OCI-LY3 (cell line): ENCODE results near the gene CHAF1A.

Experiments used
- H2AFZ ChIP-seq: fragments of 200-600, 300-600 bp; shearing (Covaris generic); 2 replicates; pipeline ENCODE4 v1.6.0; 2014; ENCODE audit warnings: antibody characterized with exemption, low read depth, low read length
- H3K27ac ChIP-seq: fragments of 200-600, 300-600 bp; sonication (generic); 2 replicates; pipeline ENCODE4 v1.5.1; 2014; ENCODE audit warnings: mild to moderate bottlenecking, low read length, moderate library complexity, mixed read lengths
- H3K27me3 ChIP-seq: fragments of 200-600, 300-600 bp; sonication (generic); 2 replicates; pipeline ENCODE4 v1.6.1; 2014; ENCODE audit warnings: low read depth, low read length, mixed read lengths
- H3K36me3 ChIP-seq: fragments of 200-600, 300-600 bp; sonication (generic); replicated peaks from 2 replicates; pipeline ENCODE3; 2014; ENCODE audit warnings: low read depth, low read length, mixed read lengths
- H3K4me1 ChIP-seq: fragments of 300-600, 200-600 bp; sonication (generic); 2 replicates; pipeline ENCODE4 v1.6.1; 2014; ENCODE audit warnings: low read length, mixed read lengths
- H3K4me2 ChIP-seq: fragments of 200-600, 300-600 bp; sonication (generic); 2 replicates; pipeline ENCODE4 v1.6.1; 2014; ENCODE audit warnings: low read length, mixed read lengths
- H3K4me3 ChIP-seq: fragments of 300-600, 200-600 bp; sonication (generic); 2 replicates; pipeline ENCODE4 v1.5.1; 2014; ENCODE audit warnings: antibody characterized with exemption, mild to moderate bottlenecking, low read length, moderate library complexity
- H3K79me2 ChIP-seq: fragments of 300-600, 200-600 bp; shearing (Covaris generic); 2 replicates; pipeline ENCODE4 v1.6.1; 2014; ENCODE audit warnings: mild to moderate bottlenecking, low read length, mixed read lengths
- H3K9ac ChIP-seq: fragments of 300-600, 200-600 bp; shearing (Covaris generic); 2 replicates; pipeline ENCODE4 v1.6.0; 2014; ENCODE audit warnings: mild to moderate bottlenecking, low read length, moderate library complexity
- H3K9me3 ChIP-seq: fragments of 200-600, 300-600 bp; shearing (Covaris generic); 2 replicates; pipeline ENCODE4 v1.6.1; 2014; ENCODE audit warnings: low read length, mixed read lengths; ENCODE audit not compliant: insufficient read depth
- H4K20me1 ChIP-seq: fragments of 200-600, 300-600 bp; sonication (generic); 2 replicates; pipeline ENCODE4 v1.6.1; 2016; ENCODE audit warnings: low read length, mixed read lengths; ENCODE audit not compliant: insufficient read depth
- EZH2phosphoT487 ChIP-seq: fragments of 200-600 bp; shearing (Covaris generic); IDR thresholded peaks from 2 replicates; pipeline ENCODE4 v1.6.1; 2018; ENCODE audit warnings: antibody characterized with exemption, mixed run types, low read depth
- TF ChIP-seq, protein P1 (sequence below): fragments of 200-600, 300-600 bp; sonication (generic); IDR thresholded peaks from 2 replicates; pipeline ENCODE4 v1.5.1; 2014; ENCODE audit warnings: antibody characterized with exemption, low read length, low read depth

Gene CHAF1A

GRCh38 chr19:4360081-4360569 lies 42.3 kb upstream of the CHAF1A start:
- Histone ChIP-seq H3K4me1 (no peaks in the 10 kb centered on the region), H3K27me3 (no peaks in the 10 kb centered on the region), H3K79me2 (no peaks in the 10 kb centered on the region), H3K36me3 (peaks cover 47% of the 10 kb centered on the region), H3K27ac (no peak overlapping the region), H3K4me3 (no peak overlapping the region), H3K9me3 (no peaks in the 10 kb centered on the region), H2AFZ (no peak overlapping the region), H4K20me1 (no peaks in the 10 kb centered on the region; the same call in 1 of the 2 replicates), H3K9ac (no peak overlapping the region), H3K4me2 (no peak overlapping the region)
- TF ChIP-seq EZH2phosphoT487 = no peak
- TF ChIP-seq, protein P1, sequence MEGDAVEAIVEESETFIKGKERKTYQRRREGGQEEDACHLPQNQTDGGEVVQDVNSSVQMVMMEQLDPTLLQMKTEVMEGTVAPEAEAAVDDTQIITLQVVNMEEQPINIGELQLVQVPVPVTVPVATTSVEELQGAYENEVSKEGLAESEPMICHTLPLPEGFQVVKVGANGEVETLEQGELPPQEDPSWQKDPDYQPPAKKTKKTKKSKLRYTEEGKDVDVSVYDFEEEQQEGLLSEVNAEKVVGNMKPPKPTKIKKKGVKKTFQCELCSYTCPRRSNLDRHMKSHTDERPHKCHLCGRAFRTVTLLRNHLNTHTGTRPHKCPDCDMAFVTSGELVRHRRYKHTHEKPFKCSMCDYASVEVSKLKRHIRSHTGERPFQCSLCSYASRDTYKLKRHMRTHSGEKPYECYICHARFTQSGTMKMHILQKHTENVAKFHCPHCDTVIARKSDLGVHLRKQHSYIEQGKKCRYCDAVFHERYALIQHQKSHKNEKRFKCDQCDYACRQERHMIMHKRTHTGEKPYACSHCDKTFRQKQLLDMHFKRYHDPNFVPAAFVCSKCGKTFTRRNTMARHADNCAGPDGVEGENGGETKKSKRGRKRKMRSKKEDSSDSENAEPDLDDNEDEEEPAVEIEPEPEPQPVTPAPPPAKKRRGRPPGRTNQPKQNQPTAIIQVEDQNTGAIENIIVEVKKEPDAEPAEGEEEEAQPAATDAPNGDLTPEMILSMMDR = no peak

DNA sequence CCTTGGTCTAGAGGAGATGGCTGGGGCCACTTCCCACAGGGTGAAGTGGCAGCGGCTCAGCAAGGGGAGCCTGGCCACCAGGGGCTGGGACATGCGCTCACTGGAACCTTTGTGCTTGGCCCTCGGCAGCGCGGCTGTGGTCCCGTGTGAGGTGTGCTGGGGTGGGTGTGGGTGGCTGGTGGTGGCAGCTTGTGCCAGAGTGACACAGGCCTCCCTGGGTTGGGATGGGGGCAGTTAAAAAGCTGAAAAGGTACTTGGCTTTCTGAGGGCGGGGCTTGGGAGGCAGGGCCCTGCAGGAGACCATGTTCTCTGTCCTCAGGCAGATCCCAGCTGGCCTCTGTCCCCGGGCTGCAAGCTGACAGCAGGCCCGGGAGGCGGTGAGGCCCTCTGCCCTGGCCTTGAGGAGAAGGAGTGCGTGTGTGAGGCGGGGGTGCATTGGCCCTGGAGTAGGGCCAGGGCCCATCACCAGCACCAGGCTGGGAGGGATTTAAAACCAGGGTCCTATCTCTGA lies 41.7 kb upstream of the CHAF1A start:
- Histone ChIP-seq H3K36me3 (peaks cover 47% of the 10 kb centered on the region), H3K4me1 (no peaks in the 10 kb centered on the region), H3K27me3 (no peaks in the 10 kb centered on the region), H3K4me3 (no peak overlapping the region), H3K9ac (no peak overlapping the region), H3K4me2 (no peak overlapping the region), H4K20me1 (no peaks in the 10 kb centered on the region; the same call in 1 of the 2 replicates), H3K27ac (no peak overlapping the region), H3K9me3 (no peaks in the 10 kb centered on the region), H2AFZ (no peak overlapping the region), H3K79me2 (no peaks in the 10 kb centered on the region)
- TF ChIP-seq, protein P1 = no peak
- TF ChIP-seq EZH2phosphoT487 = no peak

- Histone ChIP-seq H2AFZ (no peak overlapping the region), H3K9ac (no peak overlapping the region), H3K79me2 (no peaks in the 10 kb centered on the region), H3K27ac (no peak overlapping the region), H3K4me2 (no peak overlapping the region), H3K9me3 (no peaks in the 10 kb centered on the region), H3K27me3 (no peaks in the 10 kb centered on the region), H3K36me3 (peaks cover 51% of the 10 kb centered on the region), H3K4me3 (no peak overlapping the region), H3K4me1 (no peaks in the 10 kb centered on the region), H4K20me1 (no peaks in the 10 kb centered on the region; the same call in 1 of the 2 replicates)
- no peak for TF ChIP-seq EZH2phosphoT487
- TF ChIP-seq, protein P1 = no peak
Observed at GRCh38 chr19:4361152-4362046, 41.0 kb upstream of the CHAF1A start.

DNA sequence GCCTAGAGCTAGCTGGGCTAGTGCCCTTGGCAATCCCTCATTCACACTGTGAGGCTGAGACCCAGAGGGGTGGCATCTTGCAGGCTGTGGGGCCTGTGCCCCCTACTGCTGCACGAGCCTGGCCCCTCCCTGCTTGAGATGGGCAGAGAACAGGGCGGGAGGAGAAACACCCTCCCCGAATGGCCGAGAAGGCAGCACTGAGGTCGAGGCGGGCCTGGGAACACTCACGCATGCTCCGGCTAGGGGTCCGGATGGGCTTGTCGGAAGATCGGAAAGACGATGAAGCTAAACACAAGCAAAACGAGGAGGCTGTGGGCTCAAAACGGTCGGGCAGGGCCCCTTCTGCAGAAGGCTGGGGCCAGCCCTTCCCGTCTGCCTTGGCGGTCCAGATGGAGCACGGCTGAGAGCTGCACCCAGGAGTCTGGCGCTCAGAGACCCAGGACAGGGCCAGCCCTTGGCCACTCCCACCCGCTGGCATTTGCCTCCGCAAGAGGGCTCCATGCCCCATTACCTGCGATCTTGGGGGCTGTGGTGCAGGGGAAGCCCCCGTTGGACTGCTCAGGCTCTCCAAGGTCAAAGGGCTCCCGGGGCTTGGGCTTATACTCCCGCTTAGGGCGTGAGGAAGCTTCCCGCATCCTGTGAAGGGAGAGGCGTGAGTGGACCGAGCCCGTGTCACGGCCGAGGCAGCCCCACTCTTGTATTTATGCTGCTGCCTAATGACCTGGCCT lies 40.2 kb upstream of the CHAF1A start:
- no peak for TF ChIP-seq EZH2phosphoT487
- TF ChIP-seq, protein P1 = no peak
- no peaks in the 10 kb centered on the region for H3K27me3 ChIP-seq
- H4K20me1 ChIP-seq = no peaks in the 10 kb centered on the region; the same call in 1 of the 2 replicates
- H3K4me3 ChIP-seq = no peak overlapping the region
- H3K4me2 ChIP-seq = no peak overlapping the region
- H3K27ac ChIP-seq = no peak overlapping the region
- no peaks in the 10 kb centered on the region for H3K79me2 ChIP-seq
- no peak overlapping the region for H2AFZ ChIP-seq
- no peaks in the 10 kb centered on the region for H3K9me3 ChIP-seq
- no peak overlapping the region for H3K9ac ChIP-seq
- H3K4me1 ChIP-seq = no peaks in the 10 kb centered on the region
- peaks cover 47% of the 10 kb centered on the region for H3K36me3 ChIP-seq
